RPMI8226 (cell line): ENCODE results near the gene MYL4.
"Not testable (repeated sequence)": the region's sequence is repeated elsewhere in the genome, so short reads cannot be mapped to it uniquely, and the experiment has no call there.

Experiments
- DNase-seq: peaks from one replicate; pipeline ENCODE4 v3.0.0-alpha.2; 2015

MYL4 gene

DNA sequence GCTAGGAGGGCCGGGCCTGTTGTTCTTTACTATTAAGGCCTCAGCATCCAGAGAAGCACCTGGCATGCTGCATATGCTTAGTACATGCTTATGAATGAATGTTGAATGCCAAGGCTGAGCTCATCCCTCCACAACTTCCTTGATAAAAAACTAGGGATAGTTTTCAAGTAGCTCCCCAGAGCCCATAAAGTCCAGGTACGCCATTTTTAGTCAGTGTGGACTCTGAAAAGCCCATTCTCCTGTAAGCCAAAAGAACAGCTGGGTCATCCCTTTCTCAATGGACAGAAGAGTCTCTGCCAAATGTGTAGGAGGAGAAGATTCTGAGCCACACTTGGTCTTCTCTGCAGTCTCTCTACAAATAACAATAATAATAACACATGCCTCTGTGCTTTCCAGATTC is 35.5 kb downstream of the MYL4 start:
- DNase-seq: no peak

DNA sequence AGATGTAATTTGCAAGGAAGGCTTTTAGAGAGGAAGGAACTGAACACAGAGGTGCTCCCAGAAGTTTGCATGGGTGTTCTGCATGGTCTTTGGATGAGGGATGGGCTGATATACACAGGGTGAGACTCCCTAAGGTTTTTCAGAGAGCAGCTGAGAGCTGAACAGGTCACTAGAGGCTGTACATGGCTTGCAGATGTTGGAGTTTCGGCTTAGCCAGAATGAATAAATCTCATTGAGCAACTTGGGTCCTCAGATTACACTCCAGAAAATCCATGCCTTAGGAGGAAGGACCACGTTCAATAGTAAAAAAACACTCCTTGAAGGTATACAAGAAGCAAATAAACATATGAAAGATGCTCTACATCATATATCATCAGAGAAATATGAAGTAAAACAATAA is 37.0 kb downstream of the MYL4 start:
- DNase-seq: no peak

DNA sequence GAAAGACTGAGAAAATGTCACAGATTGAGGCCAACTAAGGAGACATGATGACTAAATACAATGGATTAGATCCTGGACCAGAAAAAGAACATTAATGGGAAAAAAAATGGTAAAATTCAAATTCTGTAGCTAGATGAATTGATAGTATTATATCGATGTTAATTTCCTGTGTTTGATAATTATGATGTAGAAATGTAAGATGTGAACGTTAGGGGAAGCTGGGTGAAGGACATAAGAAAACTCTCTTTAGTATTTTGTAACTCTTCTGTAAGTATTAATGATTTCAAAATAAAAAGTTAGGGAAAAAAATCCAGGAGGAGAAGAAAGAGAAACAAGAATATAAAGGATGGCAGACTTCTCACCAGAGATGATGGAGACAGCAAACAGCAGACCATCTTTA is 41.7 kb downstream of the MYL4 start:
- no peak for DNase-seq

DNA sequence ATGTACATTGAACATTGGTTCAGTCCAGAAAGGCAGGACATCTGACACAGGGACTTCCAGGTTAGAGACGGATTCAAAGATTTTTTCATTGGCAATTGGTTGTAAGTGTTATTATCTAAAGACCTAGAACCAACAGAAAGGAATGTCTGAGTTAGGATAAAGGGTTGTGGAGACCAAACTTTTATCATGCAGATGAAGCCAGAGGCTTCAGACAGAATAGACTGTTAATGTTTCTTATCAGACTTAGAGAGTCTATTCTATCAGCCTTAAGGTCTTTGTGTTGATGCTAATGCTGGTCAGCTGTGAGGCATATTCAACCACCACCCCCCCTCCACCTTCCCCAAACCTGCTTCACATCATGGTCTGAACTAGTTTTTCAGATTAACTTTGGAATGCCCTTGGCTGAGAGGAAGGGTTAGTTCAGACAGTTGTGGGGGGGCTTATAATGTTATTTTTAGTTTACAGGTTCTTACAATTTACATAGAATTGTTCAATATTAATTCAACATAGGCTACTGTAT is 42.3 kb downstream of the MYL4 start:
- DNase-seq: no peak

DNA sequence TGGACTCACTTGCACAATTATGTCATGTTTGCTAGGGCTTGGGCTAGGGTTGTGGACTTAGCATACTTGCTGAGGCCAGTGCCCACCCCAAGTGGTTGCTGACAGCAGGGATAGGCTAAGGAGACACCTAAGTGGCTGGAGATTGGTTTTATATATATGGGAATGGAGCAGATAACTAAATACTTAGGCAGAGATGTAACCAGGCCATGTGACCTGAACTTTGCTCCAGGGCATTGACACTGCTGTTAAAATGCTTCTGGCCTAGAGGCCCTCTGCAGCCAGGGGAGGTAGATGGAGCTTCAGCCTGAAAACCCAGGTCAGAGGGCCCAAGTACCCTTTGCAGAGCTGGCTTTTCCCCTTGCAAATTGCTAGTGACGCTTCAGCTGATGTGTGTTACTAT is 43.1 kb downstream of the MYL4 start:
- no peak for DNase-seq

DNA sequence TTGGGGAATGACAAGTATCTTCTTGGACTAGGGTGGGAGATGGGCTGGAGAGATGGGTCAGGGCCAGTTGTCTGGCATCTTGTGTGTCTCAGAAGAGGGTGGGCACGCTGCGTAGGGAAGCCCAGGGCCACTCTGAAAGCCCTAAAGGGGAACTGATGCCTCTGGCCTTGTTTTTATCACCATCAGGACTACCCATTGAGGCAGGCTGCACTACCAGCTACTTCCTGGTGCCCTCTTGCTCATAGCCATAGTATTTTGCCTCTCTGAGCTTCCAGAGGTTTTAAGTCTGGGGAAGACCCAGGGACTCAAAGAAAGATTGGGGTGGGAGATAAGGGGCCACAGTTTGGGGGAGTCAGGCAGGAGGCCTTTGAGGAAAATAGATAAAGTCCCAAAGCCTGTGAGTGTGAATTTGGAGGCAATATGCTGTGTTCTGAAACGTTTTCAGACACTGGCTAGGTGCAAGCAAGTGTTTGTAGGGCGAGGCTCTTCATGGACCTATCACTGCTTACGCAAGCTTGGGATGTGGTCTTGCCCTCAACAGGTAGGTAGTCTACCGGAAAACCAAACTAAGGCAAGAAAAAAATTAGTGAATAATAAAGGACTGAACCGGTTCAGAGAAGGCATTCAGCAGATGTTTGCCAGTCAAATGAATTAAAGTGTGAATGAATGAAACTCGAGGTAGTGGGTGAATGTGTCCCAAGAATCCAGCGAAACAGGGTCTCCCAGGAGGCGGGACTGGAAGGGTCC is 43.8 kb downstream of the MYL4 start:
- DNase-seq: no peak

DNA sequence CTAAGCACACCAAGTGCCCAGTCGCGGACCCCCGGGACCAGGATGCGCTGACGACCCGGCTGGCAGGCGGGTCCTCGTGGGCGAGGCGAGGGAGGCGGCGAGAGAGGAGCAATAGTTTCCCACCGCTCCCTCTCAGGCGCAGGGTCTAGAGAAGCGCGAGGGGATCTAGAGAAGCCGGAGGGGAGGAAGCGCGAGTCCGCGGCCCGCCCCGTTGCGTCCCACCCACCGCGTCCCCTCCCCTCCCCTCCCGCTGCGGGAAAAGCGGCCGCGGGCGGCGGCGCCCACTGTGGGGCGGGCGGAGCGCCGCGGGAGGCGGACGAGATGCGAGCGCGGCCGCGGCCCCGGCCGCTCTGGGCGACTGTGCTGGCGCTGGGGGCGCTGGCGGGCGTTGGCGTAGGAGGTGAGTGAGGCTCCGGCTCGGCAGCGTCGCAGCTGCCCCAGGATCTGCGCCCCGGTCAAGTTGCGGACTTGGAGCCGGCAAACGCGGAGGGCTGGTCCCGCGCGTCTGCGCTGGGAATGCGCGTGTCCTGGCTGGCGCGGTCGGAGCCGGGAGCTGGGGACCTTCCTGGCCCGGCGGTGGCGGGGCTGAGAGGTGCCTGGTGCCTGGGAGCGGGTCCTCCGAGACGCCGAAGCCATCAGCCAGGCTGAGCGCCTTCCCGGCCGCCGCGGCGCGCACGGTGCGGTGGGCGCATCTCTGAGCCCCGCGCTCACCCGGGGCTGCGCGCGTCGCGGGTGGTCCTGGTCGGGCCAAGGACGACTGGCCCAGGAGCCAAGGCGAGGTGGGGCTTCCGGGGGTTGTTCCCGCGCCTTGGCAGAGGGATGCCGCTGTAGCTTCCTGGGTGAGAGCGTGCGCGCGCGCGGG is 44.6 kb downstream of the MYL4 start, which contains the start of gene ITGB3:
Gene ITGB3, plus strand, starts transcription at position 287 of the 862 bp plus-strand sequence. Its CDS starts 35 bp downstream, at position 322.
- peak; percentile 84 for DNase-seq

DNA sequence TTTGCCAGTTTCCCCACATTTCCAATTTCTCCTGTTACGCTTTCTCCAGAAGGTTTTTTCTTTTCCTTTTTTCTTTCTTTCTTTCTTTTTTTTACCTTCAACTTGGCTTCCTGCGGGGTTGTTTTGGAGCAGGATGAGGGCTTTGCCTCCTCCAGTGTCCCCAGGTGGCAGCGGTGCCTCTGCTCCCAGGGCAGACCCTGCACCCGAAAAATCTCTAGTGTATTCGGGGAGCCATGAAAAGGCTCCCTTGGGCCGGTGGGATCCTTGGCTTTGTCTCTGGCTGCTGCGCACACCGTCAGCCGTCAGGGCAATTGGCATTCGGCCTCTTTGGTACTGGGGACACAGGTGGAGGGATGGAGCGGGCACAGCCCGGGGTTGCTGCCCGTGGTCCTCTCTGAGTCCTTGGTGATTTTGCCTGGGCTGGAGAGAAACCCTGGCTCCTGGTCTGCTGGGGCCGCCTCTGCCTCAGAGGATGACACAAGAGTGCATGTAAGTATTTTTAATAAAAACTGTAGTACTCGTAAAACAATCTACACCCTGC is 45.3 kb downstream of the MYL4 start:
- DNase-seq: no peak

DNA sequence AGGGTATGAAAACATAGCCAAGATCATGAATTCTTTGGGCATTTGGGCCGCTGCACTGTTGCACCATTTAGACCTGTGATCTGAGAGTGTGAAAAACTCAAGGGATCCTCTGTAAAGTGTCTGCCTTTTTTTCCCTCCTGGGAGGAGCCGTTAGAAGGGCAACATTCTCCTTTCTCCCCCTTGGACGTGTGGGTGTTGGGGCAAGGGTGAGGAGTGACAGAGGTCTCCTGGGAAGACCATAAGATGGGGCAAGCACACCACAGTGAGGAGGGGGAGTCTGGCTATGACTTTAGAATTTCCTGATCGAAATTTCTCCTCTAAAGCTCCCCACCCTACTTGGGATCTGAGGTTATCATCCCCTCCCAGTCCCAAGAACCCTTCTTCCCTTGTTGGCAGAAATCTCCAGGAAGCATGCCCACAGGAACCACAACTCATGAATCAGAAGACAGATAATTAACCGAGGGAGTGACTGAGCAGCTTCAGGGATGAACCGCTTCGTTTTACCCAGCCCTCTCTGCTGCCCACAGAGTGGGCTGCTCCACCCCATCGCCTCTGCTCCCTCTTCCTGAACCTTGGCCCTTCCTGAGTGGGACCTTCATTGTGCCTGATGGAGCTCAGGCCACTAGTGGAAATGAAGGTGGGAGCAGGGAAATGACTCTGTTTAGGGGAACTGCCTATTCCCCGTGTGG is 48.6 kb downstream of the MYL4 start:
- no peak for DNase-seq

DNA sequence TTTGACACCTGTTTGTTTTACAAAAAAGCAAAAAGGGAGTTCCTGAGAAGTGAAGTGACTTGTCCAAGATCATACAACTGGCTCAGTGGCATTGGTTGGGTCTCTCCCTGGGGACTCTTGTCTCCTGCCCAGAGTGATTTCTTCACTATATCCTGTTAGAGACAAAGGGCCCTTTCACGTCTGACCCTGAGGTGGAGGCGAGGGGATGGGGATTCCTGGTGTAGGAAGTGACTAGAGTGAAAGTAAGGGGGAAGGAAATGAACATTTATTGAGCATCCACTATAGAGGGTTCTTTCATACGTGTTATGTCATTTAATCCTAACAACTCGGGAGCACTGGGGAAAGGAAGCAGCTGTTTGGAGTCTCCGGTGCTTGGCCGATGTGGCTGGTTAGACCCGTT is 53.4 kb downstream of the MYL4 start:
- DNase-seq: no peak

DNA sequence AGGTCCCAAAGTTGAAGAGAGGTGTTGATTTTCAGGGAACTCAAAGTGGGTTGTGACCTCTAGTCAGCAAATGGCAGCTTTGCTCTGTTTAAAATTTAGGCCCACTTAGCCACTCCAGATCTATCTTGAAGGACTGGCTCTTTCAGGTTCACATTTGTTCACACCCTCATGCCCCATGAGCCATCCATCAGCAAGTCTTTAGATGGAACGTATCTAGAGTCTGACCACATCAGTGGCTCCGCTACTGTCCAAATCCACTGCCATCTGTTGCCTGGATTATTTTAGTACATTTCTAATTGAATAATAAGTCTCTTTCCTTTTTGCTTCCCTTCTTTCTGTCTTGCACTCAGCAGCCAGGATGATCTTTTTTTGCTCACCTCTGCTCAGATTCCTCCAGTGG is 55.0 kb downstream of the MYL4 start:
- no peak for DNase-seq

DNA sequence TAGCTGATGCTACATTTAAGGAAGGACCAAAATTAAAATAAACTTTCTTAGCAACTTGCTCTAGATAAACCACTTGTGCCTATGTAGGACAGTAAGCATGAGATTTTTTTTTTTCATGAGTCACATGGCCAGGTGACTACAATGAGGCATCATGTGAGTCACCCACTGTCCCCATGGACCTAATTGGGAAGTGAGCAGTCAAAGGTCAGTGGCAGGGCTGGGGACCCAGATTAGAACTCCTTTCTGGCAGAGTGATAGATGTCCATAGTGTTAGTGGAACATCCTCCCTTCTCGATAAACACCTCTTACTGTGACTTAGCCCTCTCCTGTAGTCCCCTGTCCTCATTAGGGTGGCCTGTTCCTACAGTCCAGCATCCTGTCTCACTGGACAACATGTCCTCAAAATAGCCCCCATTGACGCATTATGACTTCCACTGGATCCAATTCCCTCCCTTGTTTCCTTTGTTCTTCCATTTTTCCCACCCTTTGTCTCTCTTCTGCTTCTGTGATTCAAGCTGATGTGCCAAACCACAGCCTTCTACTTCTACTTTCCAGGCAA is 56.9 kb downstream of the MYL4 start:
- DNase-seq: no peak

DNA sequence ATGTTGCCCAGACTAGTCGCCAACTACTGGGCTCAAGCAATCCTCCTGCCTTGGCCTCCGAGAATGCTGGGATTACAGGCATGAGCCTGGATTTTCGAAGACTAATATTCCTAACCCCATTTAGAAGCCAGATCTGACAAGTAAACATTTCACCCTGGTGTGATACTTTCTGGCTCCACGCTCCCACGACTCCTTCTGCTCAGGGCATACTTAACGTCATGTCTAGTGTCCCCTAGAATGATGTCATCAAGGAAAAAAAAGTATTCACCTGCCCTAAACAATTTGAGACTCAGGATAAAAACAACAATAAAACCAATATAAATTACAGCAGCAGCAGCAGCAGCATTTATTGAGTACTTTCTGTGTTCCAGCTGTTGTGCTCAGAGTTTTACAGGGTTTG is 57.6 kb downstream of the MYL4 start:
- DNase-seq: no peak

DNA sequence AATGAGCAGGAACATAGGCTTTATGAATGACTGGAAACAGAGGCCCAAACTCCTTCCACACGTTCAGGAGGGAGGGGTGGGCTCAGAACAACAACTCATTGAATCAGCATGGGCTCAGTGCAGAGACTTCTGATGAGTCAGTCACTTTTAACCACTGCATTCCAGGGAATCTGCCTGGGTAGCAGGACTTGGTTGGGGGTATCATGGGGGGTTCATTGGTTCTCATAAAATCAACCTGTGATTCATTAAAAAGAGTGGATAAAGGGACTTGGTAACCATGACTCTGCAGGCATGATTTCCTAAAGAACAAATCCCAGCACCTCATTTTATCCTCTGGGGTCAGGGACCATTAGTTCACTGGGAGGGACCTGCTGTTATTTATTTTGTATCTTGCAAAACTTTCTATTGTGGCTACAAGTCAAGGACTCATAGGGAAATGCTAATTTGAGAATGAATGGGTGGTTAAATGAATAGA is 58.2 kb downstream of the MYL4 start:
- DNase-seq: no peak

DNA sequence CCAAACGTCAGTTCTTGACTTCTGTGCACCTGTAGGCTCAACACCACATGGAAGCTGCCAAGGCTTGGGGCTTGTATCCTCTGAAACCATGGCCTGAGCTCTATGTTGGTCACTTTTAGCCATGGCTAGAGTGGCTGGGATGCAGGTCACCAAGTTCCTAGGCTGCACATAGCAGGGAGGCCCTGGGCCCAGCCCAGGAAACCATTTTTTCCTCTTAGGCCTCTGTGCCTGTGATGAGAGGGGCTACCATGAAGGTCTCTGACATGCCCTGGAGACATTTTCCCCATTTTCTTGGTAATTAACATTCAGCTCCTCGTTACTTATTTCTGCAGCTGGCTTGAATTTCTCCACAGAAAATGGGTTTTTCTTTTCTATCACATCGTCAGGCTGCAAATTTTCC is 59.8 kb downstream of the MYL4 start:
- not testable (repeated sequence) for DNase-seq

DNA sequence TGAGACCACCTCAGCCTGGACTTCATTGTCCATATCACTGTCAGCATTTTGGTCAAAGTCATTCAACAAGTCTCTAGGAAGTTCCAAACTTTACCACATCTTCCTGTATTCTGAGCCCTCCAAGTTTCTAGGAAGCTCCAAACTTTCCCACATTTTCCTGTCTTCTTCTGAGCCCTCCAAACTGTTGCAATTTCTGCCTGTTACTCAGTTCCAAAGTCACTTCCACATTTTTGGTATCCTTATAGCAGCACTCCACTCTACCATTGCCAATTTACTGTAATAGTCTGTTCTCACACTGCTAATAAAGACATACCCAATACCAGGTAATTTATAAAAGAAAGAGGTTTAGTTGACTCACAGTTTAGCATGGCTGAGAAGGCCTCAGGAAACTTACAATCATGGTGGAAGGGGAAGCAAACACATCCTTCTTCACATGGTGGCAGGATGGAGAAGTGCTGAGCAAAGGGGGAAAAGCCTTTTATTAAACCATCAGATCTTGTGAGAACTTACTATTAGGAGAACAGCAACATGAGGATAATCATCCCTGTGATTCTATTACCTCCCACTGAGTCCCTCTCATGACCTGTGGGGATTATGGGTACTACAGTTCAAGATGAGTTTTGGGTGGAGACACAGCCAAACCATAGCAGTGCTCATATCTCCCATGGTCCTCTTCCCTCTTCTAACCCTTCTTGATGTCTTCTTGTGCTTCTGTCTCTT is 60.6 kb downstream of the MYL4 start:
- not testable (repeated sequence) for DNase-seq

DNA sequence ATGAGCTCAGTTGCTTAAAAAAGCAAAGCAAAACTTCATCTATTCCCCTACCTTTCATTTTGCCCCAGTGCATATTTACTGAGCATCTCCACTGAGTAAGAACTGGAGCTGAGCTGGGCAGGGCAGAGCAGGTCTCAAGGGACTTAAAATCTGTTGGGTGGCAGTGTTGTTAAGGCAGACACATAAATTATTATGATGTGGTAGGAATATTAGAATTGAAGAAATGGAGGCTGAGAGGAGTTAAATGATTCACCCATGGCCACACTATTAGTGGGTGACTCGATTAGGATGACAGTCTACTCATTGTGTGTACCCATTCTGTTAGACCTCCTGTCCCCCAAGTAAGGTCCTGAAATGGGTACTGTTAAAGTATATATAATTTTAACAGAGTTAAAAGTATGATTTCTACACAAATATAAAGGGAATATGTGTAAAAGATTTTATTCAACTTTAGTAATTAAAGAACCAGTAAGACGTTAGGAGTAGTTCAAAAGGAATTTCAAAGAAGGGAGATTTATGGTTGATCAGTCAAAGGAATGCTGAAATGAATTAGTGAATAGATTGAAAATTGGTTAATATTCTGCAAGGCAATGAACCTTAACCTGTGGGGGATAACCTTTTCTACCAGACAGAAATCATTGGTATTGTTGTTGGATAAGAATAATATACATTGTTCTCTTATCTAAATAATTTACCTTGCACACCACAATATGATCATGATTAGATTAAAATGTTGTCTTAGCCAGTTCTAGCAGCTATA is 62.0 kb downstream of the MYL4 start:
- no peak for DNase-seq

DNA sequence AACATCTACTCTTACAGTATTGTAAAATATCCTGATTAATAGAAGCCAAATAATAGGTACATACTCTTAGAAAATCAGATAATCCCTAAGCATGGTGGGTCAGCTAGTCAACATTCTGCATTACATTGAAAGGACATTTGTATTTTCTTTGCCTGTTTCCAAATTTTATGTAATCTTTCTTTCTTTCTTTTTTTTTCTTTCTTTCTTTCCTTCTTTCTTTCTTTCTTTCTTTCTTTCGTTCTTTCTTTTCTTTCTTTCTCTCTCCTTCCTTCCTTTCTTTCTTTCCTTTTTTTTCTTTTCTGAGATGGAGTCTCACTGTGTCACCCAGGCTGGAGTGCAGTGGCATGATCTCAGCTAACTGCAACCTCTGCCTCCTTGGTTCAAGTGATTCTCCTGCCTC is 63.3 kb downstream of the MYL4 start:
- DNase-seq: no peak

DNA sequence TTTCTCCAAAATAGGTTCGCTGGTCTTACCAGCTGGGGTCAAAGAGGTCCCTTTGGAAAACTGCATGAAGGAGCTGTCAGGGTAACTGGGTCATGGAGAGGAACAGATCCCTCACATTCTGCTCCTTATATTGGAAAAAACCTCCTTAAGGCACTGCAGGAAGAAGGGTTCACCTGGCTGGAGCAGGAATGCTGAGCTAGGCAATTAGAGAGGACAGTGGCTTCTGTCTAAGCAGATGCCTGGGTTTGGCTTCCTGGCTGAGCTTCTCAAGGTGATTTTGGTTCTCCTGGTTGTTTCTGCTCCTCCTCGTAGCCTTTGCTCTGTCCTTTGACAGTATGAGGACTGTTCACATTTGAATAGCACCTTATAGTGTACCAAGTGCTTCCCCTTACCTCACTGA is 64.1 kb downstream of the MYL4 start:
- DNase-seq: peak; percentile 31
